Fibroblast of peridontal ligament (primary cell): ENCODE results near the gene SLC12A9.
"Not testable (repeated sequence)": the region's sequence is repeated elsewhere in the genome, so short reads cannot be mapped to it uniquely, and the experiment has no call there.

ENCODE experiments used
- DNase-seq: peaks from one replicate; pipeline ENCODE4 v3.0.0-alpha.2; 2010; ENCODE audit errors: extremely low read depth

Gene SLC12A9

GRCh38 chr7:100852048-100852872 lies at the start of gene SLC12A9:
SLC12A9 (plus strand) TSS chr7:100852713; CDS start chr7:100854198, 1,485 bp downstream.
- peak; percentile 80 for DNase-seq

- no peak for DNase-seq
Observed at GRCh38 chr7:100802951-100803350, 49.6 kb upstream of the SLC12A9 start.

- peak; percentile 87 for DNase-seq
Observed at GRCh38 chr7:100803398-100804161, 48.9 kb upstream of the SLC12A9 start.

- no peak for DNase-seq
Observed at GRCh38 chr7:100804681-100805431, 47.7 kb upstream of the SLC12A9 start.

GRCh38 chr7:100806276-100806675 lies 46.2 kb upstream of the SLC12A9 start:
- no peak for DNase-seq

GRCh38 chr7:100806883-100807282 lies 45.6 kb upstream of the SLC12A9 start:
- not testable (repeated sequence) for DNase-seq

- DNase-seq: no peak
Observed at GRCh38 chr7:100808354-100808875, 44.1 kb upstream of the SLC12A9 start.

GRCh38 chr7:100811480-100811879 lies 41.0 kb upstream of the SLC12A9 start:
- DNase-seq: no peak

GRCh38 chr7:100812729-100813128 lies 39.8 kb upstream of the SLC12A9 start:
- no peak for DNase-seq

GRCh38 chr7:100816515-100816914 lies 36.0 kb upstream of the SLC12A9 start:
- DNase-seq: not testable (repeated sequence)

- DNase-seq: no peak
Observed at GRCh38 chr7:100817097-100817496, 35.4 kb upstream of the SLC12A9 start.

- no peak for DNase-seq
Observed at GRCh38 chr7:100818366-100818765, 34.1 kb upstream of the SLC12A9 start.

GRCh38 chr7:100818825-100819224 lies 33.7 kb upstream of the SLC12A9 start:
- DNase-seq: no peak

GRCh38 chr7:100819586-100819985 lies 32.9 kb upstream of the SLC12A9 start:
- DNase-seq: no peak

GRCh38 chr7:100822236-100823139 lies 30.0 kb upstream of the SLC12A9 start:
- no peak for DNase-seq

GRCh38 chr7:100823140-100823525 lies 29.4 kb upstream of the SLC12A9 start:
- no peak for DNase-seq

GRCh38 chr7:100823534-100823933 lies 29.0 kb upstream of the SLC12A9 start:
- DNase-seq: no peak

- DNase-seq: no peak
Observed at GRCh38 chr7:100824499-100825214, 27.9 kb upstream of the SLC12A9 start.

- no peak for DNase-seq
Observed at GRCh38 chr7:100825215-100825671, 27.3 kb upstream of the SLC12A9 start.
